Peyer's patch (tissue), 4 donors: ENCODE results near the gene SCO1. TPM values are rescaled to one million over a fixed set of nuclear protein-coding genes. Genes with fewer than 3 reads are reported as not detected.
"Not testable (repeated sequence)": the region's sequence is repeated elsewhere in the genome, so short reads cannot be mapped to it uniquely, and the experiment has no call there.

ENCODE experiments used
- DNase-seq, 3 donors: peaks; one replicate each; pipeline ENCODE4 v3.0.0-alpha.2; 2017 to 2019
- H3K27ac ChIP-seq, 4 donors: fragments of 200-600 bp; sonication (generic); one replicate each; pipeline ENCODE4 v1.5.1; 2016 to 2019
- H3K27me3 ChIP-seq, 2 donors: fragments of 200-600 bp; sonication (generic); one replicate each; pipeline ENCODE4 v1.5.1; 2019
- H3K36me3 ChIP-seq, 3 donors: fragments of 200-600 bp; sonication (generic); one replicate each; pipeline ENCODE4 v1.5.1; 2016 to 2019
- H3K4me1 ChIP-seq, 4 donors: fragments of 200-600 bp; sonication (generic); one replicate each; pipeline ENCODE4 v1.5.1; 2016 to 2019
- H3K4me3 ChIP-seq, 4 donors: fragments of 200-600 bp; sonication (generic); 1 replicate in 3 of 4; 2 replicates in 1 of 4; pipeline ENCODE4 v1.5.1; 2016 to 2019; ENCODE audit warnings: mild to moderate bottlenecking in 1 of 4
- H3K9me3 ChIP-seq, 4 donors: fragments of 200-600 bp; sonication (generic); one replicate each; pipeline ENCODE4 v1.5.1; 2016 to 2019; ENCODE audit warnings: mild to moderate bottlenecking in 1 of 4
- POLR2A ChIP-seq, 2 donors: fragments of 450-650 bp; IDR thresholded peaks; one replicate each; pipeline ENCODE4 v1.5.1; 2017; ENCODE audit warnings: antibody characterized with exemption in 2 of 2, mild to moderate bottlenecking in 2 of 2, moderate library complexity in 2 of 2
- total RNA-seq, 4 donors: library from RNA; depleted of rRNA; stranded (reverse); fragments of >200 nt; gene quantifications; one replicate each; pipeline ENCODE4 v1.1.0, GENCODE V29; 2016
- TF ChIP-seq, protein P1 (sequence below), 6 experiments: fragments of 450-650 bp in 4 of 6; fragments of 200-600 bp in 2 of 6; sonication (generic) in 1 of 6; IDR thresholded peaks; one replicate each; pipeline ENCODE4 v1.5.1; 2017 to 2019; ENCODE audit warnings: antibody characterized with exemption in 6 of 6, mild to moderate bottlenecking in 3 of 6, moderate library complexity in 1 of 6

The SCO1 gene
- total RNA-seq, 4 donors from 2014 or later: 12.4 to 28.6 (median 19.5) TPM

DNA sequence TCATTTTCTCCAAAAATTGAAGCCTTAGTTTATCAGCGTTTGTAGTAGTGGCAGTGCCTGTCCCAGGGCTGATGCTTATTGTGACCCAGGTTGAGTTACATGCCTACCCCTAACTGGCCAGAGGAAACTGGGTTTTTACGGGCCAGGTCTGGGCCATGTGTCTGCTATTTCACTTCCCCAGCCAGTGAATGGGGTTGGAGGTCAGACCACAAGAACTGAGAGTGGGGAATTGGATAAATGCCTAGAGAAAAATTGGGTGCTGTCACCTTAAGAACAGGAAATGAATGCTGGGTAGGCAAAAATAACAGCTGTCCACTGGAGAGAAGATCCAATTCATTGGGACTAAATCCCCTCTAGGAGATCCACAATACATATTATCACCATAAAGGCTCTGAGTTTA, 5.2 kb upstream of the SCO1 start:
- no peak for DNase-seq
- H3K9me3 ChIP-seq: no peaks in the 10 kb centered on the region
- TF ChIP-seq, protein P1, sequence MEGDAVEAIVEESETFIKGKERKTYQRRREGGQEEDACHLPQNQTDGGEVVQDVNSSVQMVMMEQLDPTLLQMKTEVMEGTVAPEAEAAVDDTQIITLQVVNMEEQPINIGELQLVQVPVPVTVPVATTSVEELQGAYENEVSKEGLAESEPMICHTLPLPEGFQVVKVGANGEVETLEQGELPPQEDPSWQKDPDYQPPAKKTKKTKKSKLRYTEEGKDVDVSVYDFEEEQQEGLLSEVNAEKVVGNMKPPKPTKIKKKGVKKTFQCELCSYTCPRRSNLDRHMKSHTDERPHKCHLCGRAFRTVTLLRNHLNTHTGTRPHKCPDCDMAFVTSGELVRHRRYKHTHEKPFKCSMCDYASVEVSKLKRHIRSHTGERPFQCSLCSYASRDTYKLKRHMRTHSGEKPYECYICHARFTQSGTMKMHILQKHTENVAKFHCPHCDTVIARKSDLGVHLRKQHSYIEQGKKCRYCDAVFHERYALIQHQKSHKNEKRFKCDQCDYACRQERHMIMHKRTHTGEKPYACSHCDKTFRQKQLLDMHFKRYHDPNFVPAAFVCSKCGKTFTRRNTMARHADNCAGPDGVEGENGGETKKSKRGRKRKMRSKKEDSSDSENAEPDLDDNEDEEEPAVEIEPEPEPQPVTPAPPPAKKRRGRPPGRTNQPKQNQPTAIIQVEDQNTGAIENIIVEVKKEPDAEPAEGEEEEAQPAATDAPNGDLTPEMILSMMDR (IDR thresholded peaks at IDR 0.05): no peak
- TF ChIP-seq POLR2A (IDR thresholded peaks at IDR 0.05): no peak

DNA sequence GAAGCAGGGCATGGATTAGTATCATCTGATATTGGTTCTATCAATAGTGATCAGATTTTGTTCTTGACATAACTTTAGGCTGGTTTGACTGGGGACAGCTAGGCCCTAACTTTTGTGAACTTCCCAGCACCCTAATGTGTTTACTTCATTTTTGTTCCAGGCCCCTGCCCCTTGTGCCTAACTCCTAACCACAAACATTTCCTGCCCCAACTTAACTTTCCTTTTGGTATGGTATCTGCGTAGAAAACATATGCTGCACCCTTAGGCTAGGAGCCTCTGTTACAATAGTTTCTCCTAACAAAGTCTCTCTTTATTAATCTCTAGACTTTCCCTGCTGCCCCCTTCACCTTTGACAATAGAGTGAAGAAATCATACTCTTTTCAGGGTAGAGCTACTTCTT, 2.5 kb upstream of the SCO1 start:
- Histone ChIP-seq H3K36me3 (peaks cover 0 to 8% (median 0%) of the 10 kb centered on the region in 3 donors), H3K27me3 (no peaks in the 10 kb centered on the region), H3K27ac (peak overlapping the region in 2 of 4 donors; percentile 94 to 97), H3K9me3 (no peaks in the 10 kb centered on the region), H3K4me3 (no peak overlapping the region), H3K4me1 (peaks cover 0 to 18% (median 6%) of the 10 kb centered on the region in 4 donors)
- DNase-seq: peak in 1 of 3 donors; percentile 45
- TF ChIP-seq, protein P1 (IDR thresholded peaks at IDR 0.05): no peak
- TF ChIP-seq POLR2A (IDR thresholded peaks at IDR 0.05): no peak

More for the DNA sequence above, 5.2 kb upstream of the SCO1 start:
- Histone ChIP-seq H3K36me3 (peaks cover 0 to 28% (median 0%) of the 10 kb centered on the region in 3 donors), H3K27ac (no peak overlapping the region), H3K4me1 (peaks cover 0 to 10% (median 3%) of the 10 kb centered on the region in 4 donors), H3K27me3 (no peaks in the 10 kb centered on the region), H3K4me3 (no peak overlapping the region)

DNA sequence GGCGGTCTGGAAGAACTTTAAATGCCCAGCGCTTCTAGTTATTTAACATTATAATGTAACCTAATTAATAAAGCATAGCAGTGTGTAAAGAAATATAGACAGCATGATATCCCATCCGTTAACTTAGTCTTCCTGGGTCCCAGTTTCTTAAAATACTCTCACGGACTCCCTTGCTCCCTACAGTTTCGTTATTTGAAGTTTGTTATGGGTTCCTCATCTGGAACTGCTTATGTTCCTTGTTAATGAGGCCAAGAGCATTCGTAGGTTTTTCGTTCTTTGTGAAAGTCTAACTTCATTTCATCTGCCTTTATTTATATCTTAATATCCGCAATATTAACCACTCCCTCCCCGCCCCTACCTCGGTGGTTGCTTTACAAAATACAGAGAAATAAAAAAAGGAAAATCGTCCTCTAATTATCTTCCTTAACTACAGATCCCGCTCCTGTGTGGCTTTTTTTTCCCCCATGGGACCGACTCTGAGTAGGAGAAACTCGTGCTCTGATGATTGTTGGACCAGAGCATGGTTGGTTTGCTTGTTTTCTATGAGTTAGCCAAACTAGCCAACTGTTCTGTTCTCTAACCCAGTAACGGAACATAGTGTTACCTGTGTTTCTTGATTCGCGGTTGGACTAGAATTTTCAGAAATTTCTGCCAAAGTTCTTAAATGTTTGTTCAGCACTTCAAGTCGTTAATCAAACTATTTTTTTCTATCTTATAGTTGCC, 924 bp upstream of the SCO1 start:
- H3K9me3 ChIP-seq: no peaks in the 10 kb centered on the region
- peaks cover 0 to 19% (median 3%) of the 10 kb centered on the region in 3 donors for H3K36me3 ChIP-seq
- H3K27ac ChIP-seq: peak overlapping the region; percentile 94 to 97 (median 96)
- H3K27me3 ChIP-seq: no peaks in the 10 kb centered on the region
- H3K4me1 ChIP-seq: peaks cover 0 to 18% (median 6%) of the 10 kb centered on the region in 4 donors
- no peak for TF ChIP-seq POLR2A (IDR thresholded peaks at IDR 0.05)
- TF ChIP-seq, protein P1 (IDR thresholded peaks at IDR 0.05): no peak
- DNase-seq: peak in 1 of 3 donors; percentile 26
- H3K4me3 ChIP-seq: peak overlapping the region; percentile 73 to 99 (median 92)

DNA sequence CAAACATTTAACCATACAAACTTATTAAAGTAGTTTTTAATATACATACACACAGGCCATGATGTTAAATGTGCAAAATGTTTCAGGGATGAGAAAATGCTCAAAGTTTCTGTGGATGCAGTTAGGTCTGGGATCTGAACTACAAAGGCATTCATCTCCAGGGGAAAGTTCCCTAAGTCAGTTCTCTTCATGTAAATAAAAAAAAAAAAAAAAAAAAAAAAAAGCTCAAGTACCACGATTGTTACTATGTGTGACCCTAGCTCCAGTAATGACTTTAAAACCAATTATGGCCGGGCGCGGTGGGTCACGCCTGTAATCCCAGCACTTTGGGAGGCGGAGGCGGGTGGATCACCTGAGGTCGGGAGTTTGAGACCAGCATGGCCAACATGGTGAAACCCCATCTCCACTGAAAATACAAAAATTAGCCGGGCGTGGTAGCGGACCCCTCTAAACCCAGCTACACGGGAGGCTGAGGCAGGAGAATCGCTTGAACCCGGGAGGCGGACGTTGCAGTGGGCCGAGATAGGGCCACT, 1.4 kb downstream of the SCO1 start:
- peak overlapping the region in 2 of 4 donors; percentile 94 to 99 for H3K4me3 ChIP-seq
- H3K9me3 ChIP-seq, H3K27me3 ChIP-seq, DNase-seq, H3K27ac ChIP-seq: not testable (repeated sequence)
- H3K4me1 ChIP-seq: peaks cover 0 to 18% (median 6%) of the 10 kb centered on the region in 4 donors
- peaks cover 0 to 42% (median 3%) of the 10 kb centered on the region in 3 donors for H3K36me3 ChIP-seq

DNA sequence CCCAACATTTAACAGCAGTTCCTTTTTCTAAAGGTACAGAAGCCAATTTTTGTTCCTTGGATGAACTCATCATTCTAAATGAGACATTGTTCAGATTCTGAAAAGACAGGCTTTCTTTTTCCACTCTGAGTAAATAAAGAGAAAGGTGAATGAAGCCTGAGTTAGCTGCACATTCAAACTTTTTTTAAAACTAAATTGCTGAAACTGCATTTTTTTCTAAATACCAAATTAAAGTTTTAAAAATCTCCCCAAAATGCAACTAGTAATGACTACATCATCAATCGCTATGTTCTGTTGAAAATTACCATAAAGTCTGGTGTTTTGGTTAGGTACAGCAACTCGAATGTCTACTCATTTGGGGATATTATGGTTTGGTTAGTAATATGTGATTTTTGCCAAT, 9.8 kb downstream of the SCO1 start:
- TF ChIP-seq, protein P1 (IDR thresholded peaks at IDR 0.05): no peak
- TF ChIP-seq POLR2A (IDR thresholded peaks at IDR 0.05): no peak
- Histone ChIP-seq H3K4me1 (no peaks in the 10 kb centered on the region), H3K9me3 (no peaks in the 10 kb centered on the region), H3K27me3 (no peaks in the 10 kb centered on the region), H3K27ac (no peak overlapping the region), H3K36me3 (peaks cover 0 to 77% (median 0%) of the 10 kb centered on the region in 3 donors), H3K4me3 (no peak overlapping the region)
- no peak for DNase-seq

DNA sequence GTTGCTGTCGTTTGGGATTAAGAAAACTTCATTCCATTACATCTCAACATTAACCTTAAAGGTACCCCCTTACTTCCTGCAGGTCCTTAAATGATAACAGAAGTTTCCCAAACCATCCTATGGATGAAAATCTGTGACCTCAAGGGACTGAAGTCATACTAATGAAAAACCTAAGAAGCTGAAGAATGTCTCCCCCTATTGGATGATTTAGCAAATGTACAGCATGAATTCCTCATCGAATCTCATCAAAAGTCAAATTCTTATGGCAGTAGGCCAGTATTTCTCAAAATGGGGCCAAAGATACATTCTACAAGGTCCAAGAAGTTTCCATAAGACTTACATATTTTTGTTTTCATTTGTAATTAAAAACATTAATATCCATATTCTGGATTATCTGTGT, 13.5 kb downstream of the SCO1 start:
- Histone ChIP-seq H3K9me3 (no peaks in the 10 kb centered on the region), H3K36me3 (peaks cover 0 to 87% (median 4%) of the 10 kb centered on the region in 3 donors), H3K27ac (no peak overlapping the region)

More for the DNA sequence above, 13.5 kb downstream of the SCO1 start:
- no peaks in the 10 kb centered on the region for H3K4me1 ChIP-seq
- DNase-seq: no peak
- TF ChIP-seq, protein P1 (IDR thresholded peaks at IDR 0.05): peak in 4 of 6 experiments; percentile 31 to 42 (median 32)
- no peak for TF ChIP-seq POLR2A (IDR thresholded peaks at IDR 0.05)
- no peak overlapping the region for H3K4me3 ChIP-seq
- H3K27me3 ChIP-seq: no peaks in the 10 kb centered on the region
